Activated CD4-positive, alpha-beta memory T cell treated with anti-CD3 and anti-CD28 coated beads for 36 hours (primary cell): Measurements from ENCODE around the gene PALLD. TPM values are rescaled to one million over a fixed set of nuclear protein-coding genes. Genes with fewer than 3 reads are reported as not detected.

Experiments
- CTCF ChIA-PET: fragments of 350-600 bp; sonication (Branson Sonifier 250); formaldehyde crosslinking; loops from one replicate; lab custom pipeline; 2021; ENCODE audit warnings: antibody characterized with exemption, inconsistent platforms; lab: Charles Lee
- POLR2A ChIA-PET: fragments of 350-600 bp; sonication (Branson Sonifier 250); formaldehyde crosslinking; loops from one replicate; lab custom pipeline; 2021; ENCODE audit warnings: antibody characterized with exemption; lab: Charles Lee
- DNase-seq: peaks from one replicate; pipeline ENCODE4 v3.0.0-alpha.2; 2020
- H3K27ac Mint-ChIP-seq: one replicate; pipeline ENCODE4 v1.8.0; 2021; ENCODE audit warnings: mixed read lengths
- H3K27me3 Mint-ChIP-seq: one replicate; pipeline ENCODE4 v1.8.0; 2021; ENCODE audit warnings: mixed read lengths
- H3K36me3 Mint-ChIP-seq: one replicate; pipeline ENCODE4 v1.8.0; 2021; ENCODE audit warnings: mixed read lengths
- H3K4me1 Mint-ChIP-seq: one replicate; pipeline ENCODE4 v1.8.0; 2021; ENCODE audit warnings: low read depth, mixed read lengths
- H3K4me3 Mint-ChIP-seq: one replicate; pipeline ENCODE4 v1.8.0; 2021; ENCODE audit warnings: mild to moderate bottlenecking, mixed read lengths
- H3K9me3 Mint-ChIP-seq: one replicate; pipeline ENCODE4 v1.8.0; 2021; ENCODE audit warnings: mixed read lengths
- intact Hi-C: fragments of 100-400 bp; cut with micrococcal nuclease; formaldehyde crosslinking; loops from one replicate; pipeline ENCODE4 v1.15.1; 2023
- total RNA-seq, 2 experiments: library from RNA; stranded (reverse); gene quantifications; one replicate each; pipeline ENCODE4 v1.2.3, GENCODE V29; 2021

PALLD gene
- total RNA-seq, 2 experiments from 2014 or later, result 8.9 to 9.4 TPM

DNA sequence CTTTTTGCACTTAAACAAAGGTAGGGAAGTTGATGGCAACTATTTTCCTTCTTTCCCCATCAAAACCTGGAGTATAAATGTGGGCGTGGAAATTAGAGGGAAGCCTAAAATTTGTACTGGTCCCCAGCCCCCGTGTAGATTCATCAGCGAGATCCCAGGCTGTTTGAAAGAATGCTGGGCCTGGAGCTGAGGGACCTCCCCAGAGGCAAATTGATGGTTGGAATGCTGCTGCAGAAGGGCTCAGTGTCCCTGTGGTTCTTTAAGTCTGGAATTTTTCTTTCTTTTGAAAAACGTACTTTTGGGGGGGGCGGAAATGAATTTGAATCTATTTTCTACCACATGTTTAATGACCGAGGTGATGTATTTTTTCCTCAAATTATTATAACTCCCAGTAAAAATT lies 316.0 kb downstream of the PALLD start:
- POLR2A ChIA-PET, result no interaction called here
- Mint-ChIP-seq H3K9me3 (no peaks in the 10 kb centered on the region), H3K4me3 (no peak overlapping the region), H3K36me3 (no peaks in the 10 kb centered on the region), H3K27me3 (peaks cover 35% of the 10 kb centered on the region), H3K27ac (no peak overlapping the region), H3K4me1 (peaks cover 10% of the 10 kb centered on the region)
- CTCF ChIA-PET, result no interaction called here
- intact Hi-C loops, result no loop called here
- no peak for DNase-seq

DNA sequence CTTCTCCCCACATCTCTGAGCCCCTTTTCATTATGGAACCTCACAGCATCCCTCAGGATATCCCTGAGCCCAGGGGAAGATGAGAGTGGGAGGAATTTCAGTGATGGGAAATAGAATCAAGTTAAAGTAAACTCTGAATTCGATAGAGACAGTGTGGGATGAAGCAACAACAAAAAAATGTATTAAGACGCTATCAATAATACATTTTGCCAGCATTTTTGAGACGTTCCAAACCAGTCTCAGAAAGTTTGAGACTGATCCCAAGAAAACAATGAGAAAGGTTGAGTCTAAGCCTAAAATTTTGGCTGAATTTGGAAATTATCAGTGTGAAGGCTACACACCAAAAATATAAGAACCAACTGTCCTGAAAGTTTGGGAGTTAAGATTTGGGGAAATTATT lies 317.0 kb downstream of the PALLD start:
- CTCF ChIA-PET, result no interaction called here
- peaks cover 10% of the 10 kb centered on the region for H3K4me1 Mint-ChIP-seq

DNA sequence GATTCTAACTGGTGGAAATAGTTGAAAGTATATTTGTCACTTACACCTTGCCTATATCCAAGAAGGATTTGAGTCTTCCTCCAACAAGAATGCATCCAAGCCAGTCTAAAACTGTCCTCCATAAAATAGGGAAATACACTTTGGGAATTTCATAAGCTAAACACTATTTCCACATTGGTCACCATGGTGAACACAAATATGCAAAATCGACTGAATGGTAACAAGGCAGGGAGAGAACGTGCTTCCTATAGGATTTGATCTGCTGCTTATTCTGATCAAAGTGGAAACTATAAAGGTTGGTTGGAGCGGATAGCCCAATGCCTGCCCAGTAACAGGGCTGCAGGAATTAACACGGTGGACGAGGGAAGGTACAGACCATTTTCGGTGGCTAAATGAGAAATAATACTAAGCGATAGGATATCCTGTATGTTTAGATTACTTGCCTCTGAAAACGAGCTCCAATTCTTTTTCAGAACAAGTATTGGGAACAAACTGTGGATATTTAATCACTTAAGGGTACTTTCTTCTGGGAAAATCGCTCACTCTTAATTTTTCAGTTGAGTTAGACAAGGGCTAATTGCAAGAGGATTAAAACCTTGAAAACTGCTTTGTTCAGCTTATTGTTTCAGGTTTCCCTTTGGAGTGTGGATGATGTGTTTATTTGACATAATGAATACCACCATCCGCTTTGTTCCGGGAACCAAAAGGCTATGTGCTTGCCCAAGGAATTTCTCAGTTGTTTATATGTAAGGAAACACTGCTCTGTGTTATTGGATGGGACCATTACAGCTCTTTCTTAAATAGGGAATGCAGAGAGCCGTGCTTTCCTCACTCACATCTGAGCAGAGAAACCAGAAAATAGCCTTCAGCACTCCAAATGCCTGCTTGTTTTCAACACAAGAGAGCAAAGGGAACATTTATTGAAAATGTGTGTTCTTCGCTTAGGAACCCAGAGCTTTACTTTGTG lies 318.8 kb downstream of the PALLD start:
- CTCF ChIA-PET, result no interaction called here
- peaks cover 41% of the 10 kb centered on the region for H3K27me3 Mint-ChIP-seq
- H3K36me3 Mint-ChIP-seq, result no peaks in the 10 kb centered on the region

More for the DNA sequence above, 317.0 kb downstream of the PALLD start:
- POLR2A ChIA-PET, result no interaction called here
- Mint-ChIP-seq H3K36me3 (no peaks in the 10 kb centered on the region), H3K27me3 (peaks cover 38% of the 10 kb centered on the region), H3K4me3 (no peak overlapping the region), H3K9me3 (no peaks in the 10 kb centered on the region), H3K27ac (no peak overlapping the region)
- no peak for DNase-seq
- intact Hi-C loops, result no loop called here

DNA sequence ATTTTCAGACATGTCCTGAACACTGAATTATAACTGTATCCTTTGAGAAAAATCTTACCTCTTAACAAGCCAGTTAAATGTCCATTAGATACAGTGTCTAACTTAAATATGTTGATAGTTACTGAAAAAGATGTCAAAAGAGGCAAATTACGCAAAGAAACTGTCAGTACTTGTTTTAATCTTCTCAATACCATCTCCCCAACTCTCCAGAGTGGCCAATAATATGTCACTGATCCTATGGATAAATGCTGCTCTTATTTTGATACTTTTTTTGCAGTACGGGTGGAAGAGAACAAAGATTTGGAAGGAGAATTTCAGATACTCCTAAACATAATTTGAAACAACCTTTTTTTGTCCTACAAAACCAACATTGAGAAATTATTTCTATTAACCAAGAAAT lies 320.5 kb downstream of the PALLD start:
- Mint-ChIP-seq H3K27me3 (peaks cover 35% of the 10 kb centered on the region), H3K27ac (no peak overlapping the region), H3K9me3 (no peaks in the 10 kb centered on the region), H3K4me1 (peaks cover 10% of the 10 kb centered on the region), H3K36me3 (no peaks in the 10 kb centered on the region), H3K4me3 (no peak overlapping the region)
- no peak for DNase-seq
- ChIA-PET POLR2A (no interaction called here), CTCF (no interaction called here)
- intact Hi-C loops, result loop anchor here (1.0 kb wide), 1 partner anchor 14 kb away; no protein-coding TSS in a partner anchor

More for the DNA sequence above, 318.8 kb downstream of the PALLD start:
- intact Hi-C loops, result no loop called here
- Mint-ChIP-seq H3K4me1 (peaks cover 10% of the 10 kb centered on the region), H3K4me3 (no peak overlapping the region), H3K27ac (no peak overlapping the region), H3K9me3 (no peaks in the 10 kb centered on the region)
- POLR2A ChIA-PET, result no interaction called here
- DNase-seq, result no peak

DNA sequence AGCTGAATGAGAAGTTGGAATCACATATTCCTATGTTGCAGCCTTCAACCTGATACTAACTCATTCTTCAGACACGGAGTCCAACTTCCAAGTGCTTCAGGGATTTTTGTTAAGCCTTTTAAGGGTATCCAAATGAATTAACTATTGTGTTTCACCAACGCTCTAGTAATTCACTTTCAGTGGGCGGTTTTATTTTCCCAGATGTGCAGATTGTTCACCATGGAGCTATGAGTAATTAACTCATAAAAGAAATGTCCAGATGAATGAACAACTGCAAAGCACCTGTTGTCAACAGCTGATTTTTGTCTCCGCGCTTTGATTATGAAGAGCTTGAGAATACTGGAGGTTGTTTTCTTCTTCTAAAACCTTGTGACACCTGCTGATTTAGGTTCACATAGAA lies 325.6 kb downstream of the PALLD start:
- Mint-ChIP-seq H3K9me3 (no peaks in the 10 kb centered on the region), H3K4me1 (peaks cover under 1% of the 10 kb centered on the region), H3K4me3 (no peak overlapping the region), H3K27me3 (peaks cover 11% of the 10 kb centered on the region), H3K27ac (no peak overlapping the region), H3K36me3 (no peaks in the 10 kb centered on the region)
- intact Hi-C loops, result no loop called here
- ChIA-PET CTCF (interaction anchor here (0.9 to 1.1 kb wide), 2 partner anchors 71 to 102 kb away, joined by 3 to 5 read pairs; no protein-coding TSS in a partner anchor), POLR2A (no interaction called here)
- DNase-seq, result no peak

DNA sequence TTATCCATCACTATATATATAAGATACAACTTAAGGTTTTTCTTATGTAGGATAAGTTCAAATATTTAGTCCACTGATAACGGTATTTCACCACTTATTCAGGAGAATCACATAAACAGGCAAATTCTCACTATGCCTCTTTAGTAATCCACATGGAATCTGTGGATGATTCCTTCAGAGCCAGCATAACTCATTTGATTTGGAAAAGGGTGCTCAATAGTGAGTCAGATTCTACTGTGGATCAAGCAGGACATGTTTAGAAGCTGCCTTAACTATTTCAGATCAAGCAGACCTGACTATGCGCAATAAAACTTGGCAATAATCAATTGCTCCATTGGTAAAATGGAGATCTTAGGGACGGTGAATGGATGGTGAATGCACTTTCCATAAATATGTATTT lies 329.1 kb downstream of the PALLD start:
- no peak overlapping the region for H3K27ac Mint-ChIP-seq
- H3K4me1 Mint-ChIP-seq, result peaks cover 3% of the 10 kb centered on the region
- DNase-seq, result no peak
- no peak overlapping the region for H3K4me3 Mint-ChIP-seq
- H3K36me3 Mint-ChIP-seq, result no peaks in the 10 kb centered on the region
- intact Hi-C loops, result no loop called here
- no peaks in the 10 kb centered on the region for H3K9me3 Mint-ChIP-seq
- ChIA-PET POLR2A (no interaction called here), CTCF (no interaction called here)
- peaks cover 12% of the 10 kb centered on the region for H3K27me3 Mint-ChIP-seq

DNA sequence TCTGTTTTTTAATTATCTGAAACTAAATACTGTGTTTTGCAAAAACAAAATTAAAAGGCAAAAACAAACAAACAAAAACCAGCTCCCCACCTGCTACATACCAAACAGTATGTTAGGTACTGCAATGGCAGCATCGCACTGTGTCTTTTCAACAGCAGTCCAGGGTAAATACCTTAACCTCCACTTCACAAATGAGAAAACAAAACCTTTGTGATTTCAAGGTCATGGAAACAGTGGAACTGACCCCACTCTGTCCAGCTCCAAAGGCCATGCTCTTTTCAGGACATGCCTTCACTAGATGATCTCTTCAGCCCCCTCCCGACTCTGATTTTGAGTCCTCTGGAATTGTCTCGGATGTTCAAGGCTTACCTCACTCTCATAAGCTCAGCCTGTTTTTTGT lies 329.8 kb downstream of the PALLD start:
- no peak for DNase-seq
- ChIA-PET CTCF (no interaction called here), POLR2A (no interaction called here)
- intact Hi-C loops, result no loop called here
- Mint-ChIP-seq H3K4me1 (peaks cover 8% of the 10 kb centered on the region), H3K36me3 (no peaks in the 10 kb centered on the region), H3K4me3 (no peak overlapping the region), H3K27me3 (peaks cover 16% of the 10 kb centered on the region), H3K9me3 (no peaks in the 10 kb centered on the region), H3K27ac (no peak overlapping the region)

DNA sequence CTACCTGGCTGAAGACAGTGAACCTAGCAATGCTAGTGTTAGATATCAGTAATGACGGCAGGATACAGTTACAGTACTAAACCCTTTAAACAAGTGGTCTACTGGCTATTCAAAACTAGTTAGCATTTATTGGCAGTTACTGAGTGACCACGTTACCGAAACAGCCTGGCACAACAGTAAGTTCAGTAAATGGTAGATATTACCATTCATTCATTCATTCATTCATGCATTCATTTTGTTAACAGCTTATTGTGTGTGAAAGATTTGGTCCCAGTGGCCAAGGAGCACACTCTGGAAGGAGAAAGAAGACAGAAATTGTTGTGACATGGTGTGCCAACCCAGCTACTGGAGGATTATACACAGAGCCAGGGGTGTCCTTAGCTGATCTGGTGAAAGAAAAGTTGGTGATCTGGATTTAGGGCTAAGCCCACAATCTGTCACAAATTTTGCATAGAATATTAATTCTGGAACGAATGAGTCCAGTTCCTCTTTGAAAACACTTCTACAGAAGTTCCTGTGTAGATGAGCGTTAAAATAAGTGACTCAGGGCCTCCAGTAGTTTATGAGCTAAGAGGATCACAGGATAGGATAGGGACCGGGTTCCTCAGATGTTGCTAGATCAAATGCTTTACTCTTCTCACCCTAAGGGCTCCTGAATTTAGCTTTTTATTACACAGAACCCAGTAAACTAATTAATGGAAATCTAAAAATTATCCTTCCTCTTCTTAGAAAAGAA lies 334.1 kb downstream of the PALLD start:
- Mint-ChIP-seq H3K36me3 (no peaks in the 10 kb centered on the region), H3K4me3 (peak overlapping the region; percentile 74), H3K4me1 (peaks cover 16% of the 10 kb centered on the region), H3K9me3 (no peaks in the 10 kb centered on the region), H3K27ac (no peak overlapping the region), H3K27me3 (peaks cover 44% of the 10 kb centered on the region)
- DNase-seq, result no peak
- intact Hi-C loops, result loop anchor here (1.0 to 5.0 kb wide), 2 partner anchors 14 to 86 kb away; no protein-coding TSS in a partner anchor
- POLR2A ChIA-PET, result no interaction called here
- CTCF ChIA-PET, result interaction anchor here (1.1 kb wide), 1 partner anchor 11 kb away, joined by 3 read pairs; no protein-coding TSS in a partner anchor

DNA sequence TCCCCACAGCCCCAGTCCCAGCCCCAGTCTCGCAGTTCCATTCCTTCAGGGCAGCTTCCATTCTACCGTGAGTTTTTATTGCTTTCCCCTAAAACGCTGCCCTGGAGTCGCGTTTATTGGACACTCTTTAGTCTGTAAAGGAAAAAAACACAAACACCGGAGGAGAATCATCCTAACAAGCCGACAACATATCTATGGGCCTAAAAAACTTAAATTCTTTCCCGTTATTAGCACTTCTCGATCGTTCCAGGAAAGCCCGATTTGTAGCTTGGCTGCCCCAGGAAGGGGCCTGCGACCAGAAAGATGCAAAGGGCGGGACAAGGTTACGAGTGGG lies 334.7 kb downstream of the PALLD start:
- Mint-ChIP-seq H3K4me3 (peak overlapping the region; percentile 74), H3K36me3 (no peaks in the 10 kb centered on the region), H3K27me3 (peaks cover 49% of the 10 kb centered on the region), H3K4me1 (peaks cover 16% of the 10 kb centered on the region), H3K27ac (peak overlapping the region; percentile 33), H3K9me3 (no peaks in the 10 kb centered on the region)
- DNase-seq, result no peak
- intact Hi-C loops, result loop anchor here (1.0 to 5.0 kb wide), 2 partner anchors 14 to 86 kb away; no protein-coding TSS in a partner anchor
- CTCF ChIA-PET, result interaction anchor here (0.6 kb wide), 1 partner anchor 245 kb away, joined by 3 read pairs; no protein-coding TSS in a partner anchor
- POLR2A ChIA-PET, result no interaction called here

DNA sequence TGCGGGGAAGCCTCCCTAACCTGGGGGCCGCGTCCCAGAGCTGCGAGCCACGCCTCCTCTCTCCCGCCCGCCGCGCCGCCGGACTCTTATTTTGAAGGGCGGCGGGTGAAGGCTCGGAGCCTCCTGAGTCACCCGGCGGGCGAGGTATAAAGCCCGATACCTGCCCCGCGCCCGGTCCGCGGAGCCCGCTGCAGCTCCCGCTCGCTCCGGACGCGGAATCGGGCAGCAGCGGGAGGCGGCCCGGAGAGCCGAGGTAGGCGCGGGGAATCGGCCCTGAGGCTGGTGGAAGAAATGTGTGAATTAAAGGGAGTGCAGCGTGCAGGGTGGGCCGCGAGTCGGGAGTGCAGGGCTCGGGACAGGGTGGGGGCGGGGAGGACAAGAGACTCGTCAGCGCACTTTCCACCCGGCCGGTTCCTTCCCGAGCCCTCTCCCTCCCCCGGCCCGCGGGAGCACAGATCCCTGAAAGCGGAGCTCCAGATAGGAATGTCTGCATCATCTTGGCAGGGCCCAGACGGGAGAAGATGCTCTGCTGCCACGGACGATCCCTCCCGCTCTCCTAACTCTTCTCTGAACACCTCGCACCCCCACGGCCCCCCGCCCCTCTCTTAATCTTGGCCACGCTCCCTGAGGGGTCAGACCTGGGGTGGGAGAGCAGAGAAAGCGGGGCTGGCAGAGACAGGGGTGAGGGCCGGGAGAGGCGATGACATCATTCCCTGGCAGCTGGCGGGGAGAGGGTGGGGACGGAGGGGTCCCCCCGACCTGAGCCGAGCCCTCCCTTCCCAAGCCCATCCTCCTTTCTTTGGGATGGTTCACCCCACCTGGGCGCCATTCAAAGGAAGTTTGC lies 335.3 kb downstream of the PALLD start:
- peaks cover 19% of the 10 kb centered on the region for H3K4me1 Mint-ChIP-seq
- ChIA-PET CTCF (interaction anchor here (0.6 kb wide), 1 partner anchor 245 kb away, joined by 3 read pairs; no protein-coding TSS in a partner anchor), POLR2A (no interaction called here)
- peak overlapping the region; percentile 74 for H3K4me3 Mint-ChIP-seq
- H3K36me3 Mint-ChIP-seq, result no peaks in the 10 kb centered on the region
- H3K9me3 Mint-ChIP-seq, result no peaks in the 10 kb centered on the region
- intact Hi-C loops, result loop anchor here (1.0 to 5.0 kb wide), 4 partner anchors 15 to 85 kb away; no protein-coding TSS in a partner anchor
- peaks cover 47% of the 10 kb centered on the region for H3K27me3 Mint-ChIP-seq
- DNase-seq, result peak; percentile 75
- H3K27ac Mint-ChIP-seq, result peak overlapping the region; percentile 33

DNA sequence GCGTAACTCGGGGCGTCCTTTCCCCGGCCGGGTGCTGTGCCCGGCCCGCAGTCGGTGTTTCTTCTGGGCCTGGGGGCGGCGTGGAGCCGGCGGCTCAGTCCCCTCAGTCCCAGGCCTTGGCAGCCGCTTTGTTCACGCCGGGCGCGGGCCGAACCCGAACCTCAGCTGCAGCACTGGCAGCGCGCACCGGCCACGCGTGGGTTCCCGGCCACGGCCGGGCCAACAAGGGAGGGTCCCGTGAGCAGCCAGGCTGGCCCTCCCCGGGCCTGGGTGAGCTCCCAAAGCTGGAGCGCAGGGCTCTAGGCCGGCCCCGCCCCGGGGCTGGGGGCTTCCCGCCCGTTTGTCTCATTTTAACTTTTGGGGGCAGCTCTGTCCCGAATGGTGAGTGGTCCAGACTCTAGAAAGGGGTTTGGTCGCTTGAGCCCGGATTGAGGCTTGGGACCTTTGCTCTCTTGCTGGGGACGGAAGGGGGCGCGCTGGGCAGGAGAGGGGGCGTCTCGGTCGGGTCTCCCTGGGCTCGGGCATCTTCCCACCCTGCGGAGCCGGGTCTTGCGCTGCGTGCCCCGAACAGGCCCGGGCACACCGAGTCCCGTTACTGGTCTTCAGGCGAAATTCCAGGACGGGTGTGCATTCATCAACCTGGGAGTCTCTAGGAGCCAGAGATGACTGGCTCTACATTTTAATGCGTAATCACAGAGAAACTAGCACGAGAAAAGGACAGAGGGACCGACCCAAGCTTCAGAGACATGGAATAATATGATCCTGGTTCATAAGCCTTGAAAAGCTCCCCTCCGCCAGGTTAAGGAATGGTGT lies 336.1 kb downstream of the PALLD start:
- Mint-ChIP-seq H3K4me1 (peaks cover 20% of the 10 kb centered on the region), H3K9me3 (no peaks in the 10 kb centered on the region), H3K27me3 (peaks cover 50% of the 10 kb centered on the region), H3K27ac (no peak overlapping the region), H3K4me3 (peak overlapping the region; percentile 74), H3K36me3 (no peaks in the 10 kb centered on the region)
- ChIA-PET POLR2A (no interaction called here), CTCF (interaction anchor here (1.1 to 1.7 kb wide), 2 partner anchors 41 to 90 kb away, joined by 4 to 6 read pairs; no protein-coding TSS in a partner anchor)
- intact Hi-C loops, result loop anchor here (2.0 to 5.0 kb wide), 3 partner anchors 36 to 84 kb away; no protein-coding TSS in a partner anchor
- DNase-seq, result no peak
